MM.1S (cell line): ENCODE data around the gene SH3PXD2A.

ENCODE experiments used
- DNase-seq: peaks from one replicate; pipeline ENCODE4 v3.0.0-alpha.2; 2015
- H2AFZ ChIP-seq: fragments of 300-600 bp; sonication (generic); 2 replicates; pipeline ENCODE4 v1.6.0; 2016; ENCODE audit warnings: antibody characterized with exemption, low read length
- H3F3A ChIP-seq: fragments of 300-600 bp; sonication (generic); 2 replicates; pipeline ENCODE4 v1.6.1; 2016; ENCODE audit warnings: mild to moderate bottlenecking, antibody characterized with exemption, low read length, moderate library complexity, mixed read lengths; ENCODE audit not compliant: insufficient read depth
- H3K27ac ChIP-seq: fragments of 300-600 bp; sonication (generic); 2 replicates; pipeline ENCODE4 v1.5.1; 2016; ENCODE audit warnings: mild to moderate bottlenecking, low read length
- H3K27me3 ChIP-seq: fragments of 300-600 bp; sonication (generic); replicated peaks from 2 replicates; pipeline ENCODE4 v1.6.0; 2016; ENCODE audit warnings: low read length; ENCODE audit not compliant: insufficient read depth
- H3K36me3 ChIP-seq: fragments of 300-600 bp; sonication (generic); replicated peaks from 2 replicates; pipeline ENCODE4 v1.6.1; 2016; ENCODE audit warnings: mild to moderate bottlenecking, low read length, mixed read lengths; ENCODE audit not compliant: insufficient read depth
- H3K4me1 ChIP-seq: fragments of 300-600 bp; sonication (generic); 2 replicates; pipeline ENCODE4 v1.6.1; 2016; ENCODE audit warnings: low read length, mixed read lengths
- H3K4me2 ChIP-seq: fragments of 300-600 bp; sonication (generic); 2 replicates; pipeline ENCODE4 v1.6.0; 2016; ENCODE audit warnings: low read depth, low read length
- H3K4me3 ChIP-seq: fragments of 300-600 bp; sonication (generic); 2 replicates; pipeline ENCODE4 v1.5.1; 2016; ENCODE audit warnings: low read length, mixed read lengths
- H3K79me2 ChIP-seq: fragments of 300-600 bp; sonication (generic); 2 replicates; pipeline ENCODE4 v1.6.1; 2016; ENCODE audit warnings: mixed run types, low read length, mixed read lengths
- H3K9ac ChIP-seq: fragments of 300-600 bp; sonication (generic); 2 replicates; pipeline ENCODE4 v1.6.1; 2016; ENCODE audit warnings: low read length, mixed read lengths
- H3K9me2 ChIP-seq: fragments of 300-600 bp; sonication (generic); replicated peaks from 2 replicates; pipeline ENCODE4 v1.6.1; 2016; ENCODE audit warnings: mild to moderate bottlenecking, low read length, mixed read lengths; ENCODE audit not compliant: insufficient read depth
- H3K9me3 ChIP-seq: fragments of 300-600 bp; sonication (generic); replicated peaks from 2 replicates; pipeline ENCODE4 v1.6.1; 2016; ENCODE audit warnings: mild to moderate bottlenecking, low read length, mixed read lengths; ENCODE audit not compliant: insufficient read depth
- H4K20me1 ChIP-seq: fragments of 300-600 bp; sonication (generic); 2 replicates; pipeline ENCODE4 v1.6.1; 2016; ENCODE audit warnings: mild to moderate bottlenecking, low read length, moderate library complexity, mixed read lengths; ENCODE audit not compliant: insufficient read depth
- EZH2 ChIP-seq: fragments of 300-600 bp; sonication (generic); optimal IDR thresholded peaks from 2 replicates; pipeline ENCODE3; 2017; ENCODE audit warnings: low read depth, mild to moderate bottlenecking, antibody characterized with exemption, low read length, mixed read lengths
- EZH2phosphoT487 ChIP-seq: fragments of 300-600 bp; sonication (generic); IDR thresholded peaks from 2 replicates; pipeline ENCODE4 v1.6.1; 2018; ENCODE audit warnings: antibody characterized with exemption, low read length
- TF ChIP-seq, protein P1 (sequence below): fragments of 300-600 bp; sonication (generic); IDR thresholded peaks from 2 replicates; pipeline ENCODE4 v1.5.1; 2016; ENCODE audit warnings: antibody characterized with exemption, low read length, mixed read lengths

SH3PXD2A gene

GRCh38 chr10:103742824-103743223 is 112.6 kb downstream of the SH3PXD2A start:
- Histone ChIP-seq H3K27ac (no peak overlapping the region), H3K4me2 (no peak overlapping the region), H3K9ac (no peak overlapping the region), H3K4me1 (no peaks in the 10 kb centered on the region), H3K36me3 (no peaks in the 10 kb centered on the region), H3F3A (no peaks in the 10 kb centered on the region), H4K20me1 (no peaks in the 10 kb centered on the region), H3K9me3 (no peaks in the 10 kb centered on the region), H3K4me3 (no peak overlapping the region), H3K27me3 (no peaks in the 10 kb centered on the region), H3K79me2 (no peaks in the 10 kb centered on the region), H3K9me2 (no peaks in the 10 kb centered on the region), H2AFZ (no peak overlapping the region)
- TF ChIP-seq, protein P1, sequence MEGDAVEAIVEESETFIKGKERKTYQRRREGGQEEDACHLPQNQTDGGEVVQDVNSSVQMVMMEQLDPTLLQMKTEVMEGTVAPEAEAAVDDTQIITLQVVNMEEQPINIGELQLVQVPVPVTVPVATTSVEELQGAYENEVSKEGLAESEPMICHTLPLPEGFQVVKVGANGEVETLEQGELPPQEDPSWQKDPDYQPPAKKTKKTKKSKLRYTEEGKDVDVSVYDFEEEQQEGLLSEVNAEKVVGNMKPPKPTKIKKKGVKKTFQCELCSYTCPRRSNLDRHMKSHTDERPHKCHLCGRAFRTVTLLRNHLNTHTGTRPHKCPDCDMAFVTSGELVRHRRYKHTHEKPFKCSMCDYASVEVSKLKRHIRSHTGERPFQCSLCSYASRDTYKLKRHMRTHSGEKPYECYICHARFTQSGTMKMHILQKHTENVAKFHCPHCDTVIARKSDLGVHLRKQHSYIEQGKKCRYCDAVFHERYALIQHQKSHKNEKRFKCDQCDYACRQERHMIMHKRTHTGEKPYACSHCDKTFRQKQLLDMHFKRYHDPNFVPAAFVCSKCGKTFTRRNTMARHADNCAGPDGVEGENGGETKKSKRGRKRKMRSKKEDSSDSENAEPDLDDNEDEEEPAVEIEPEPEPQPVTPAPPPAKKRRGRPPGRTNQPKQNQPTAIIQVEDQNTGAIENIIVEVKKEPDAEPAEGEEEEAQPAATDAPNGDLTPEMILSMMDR = no peak
- TF ChIP-seq EZH2 = no peak
- no peak for TF ChIP-seq EZH2phosphoT487
- DNase-seq = no peak

GRCh38 chr10:103740611-103741010 is 114.8 kb downstream of the SH3PXD2A start:
- Histone ChIP-seq H3K4me1 (no peaks in the 10 kb centered on the region), H3K9ac (no peak overlapping the region), H3K9me2 (no peaks in the 10 kb centered on the region), H3F3A (no peaks in the 10 kb centered on the region), H4K20me1 (no peaks in the 10 kb centered on the region), H3K79me2 (no peaks in the 10 kb centered on the region), H3K4me2 (no peak overlapping the region), H3K36me3 (no peaks in the 10 kb centered on the region), H3K27me3 (no peaks in the 10 kb centered on the region), H3K27ac (no peak overlapping the region), H3K4me3 (no peak overlapping the region), H3K9me3 (no peaks in the 10 kb centered on the region), H2AFZ (no peak overlapping the region)
- DNase-seq = no peak
- no peak for TF ChIP-seq EZH2
- TF ChIP-seq EZH2phosphoT487 = no peak
- TF ChIP-seq, protein P1 = no peak

DNA sequence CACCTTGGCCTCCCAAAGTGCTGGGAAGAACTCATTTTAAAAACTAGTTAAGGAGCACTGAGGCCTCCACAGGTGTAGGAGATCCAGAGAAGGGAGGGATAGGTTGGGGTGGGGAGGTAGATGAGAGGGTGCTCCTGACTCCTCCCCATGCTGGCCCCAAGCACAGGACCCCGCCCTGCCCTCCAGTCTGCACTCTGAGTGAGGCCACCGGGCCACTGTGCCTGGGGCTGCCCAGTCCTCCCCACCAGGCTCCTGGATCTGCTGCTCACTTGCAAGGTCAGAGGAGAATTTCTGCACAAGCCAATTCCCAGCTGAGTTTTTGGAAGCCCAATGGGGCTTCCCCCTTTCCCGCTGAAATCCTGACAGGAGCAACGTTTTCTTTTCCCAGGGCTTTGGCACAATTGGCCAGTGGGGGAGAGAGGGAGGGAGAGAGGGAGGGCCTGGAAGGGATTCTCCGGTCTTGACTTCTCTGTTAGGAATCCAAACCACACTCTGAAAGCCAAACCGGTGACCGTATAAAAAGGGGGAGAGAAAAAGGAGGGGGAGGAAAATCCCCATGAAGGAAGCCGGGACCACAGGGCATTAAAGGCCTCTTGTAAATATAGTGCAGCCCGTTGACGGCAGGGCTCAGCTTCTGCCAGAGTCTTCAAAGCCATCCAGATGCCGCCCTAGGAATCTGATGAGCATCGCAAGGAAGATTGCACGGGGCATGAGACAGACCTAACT is 116.2 kb downstream of the SH3PXD2A start:
- Histone ChIP-seq H3K9me2 (no peaks in the 10 kb centered on the region), H2AFZ (no peak overlapping the region), H3K4me2 (no peak overlapping the region), H3K9ac (no peak overlapping the region), H3K36me3 (no peaks in the 10 kb centered on the region), H3K4me1 (no peaks in the 10 kb centered on the region), H3F3A (no peaks in the 10 kb centered on the region), H3K27me3 (no peaks in the 10 kb centered on the region), H3K9me3 (no peaks in the 10 kb centered on the region), H3K4me3 (no peak overlapping the region), H4K20me1 (no peaks in the 10 kb centered on the region), H3K27ac (no peak overlapping the region), H3K79me2 (no peaks in the 10 kb centered on the region)
- no peak for DNase-seq
- TF ChIP-seq EZH2phosphoT487 (no peak), EZH2 (no peak)
- TF ChIP-seq, protein P1 = no peak
